ENCODE measurements around the gene LRRK1.

Gene LRRK1

GRCh38 chr15:101102746-101103145, 183.6 kb downstream of the LRRK1 start:
- H3K4me3 ChIP-seq (ENCODE audit: control insufficient read depth in 1 of 7, extremely low read depth in 1 of 7, insufficient read depth in 4 of 7, low read depth in 2 of 7, low read length in 6 of 7) = no peak overlapping the region
- H3K27me3 ChIP-seq (replicated peaks in 2 of 5; ENCODE audit: control insufficient read depth in 4 of 5, insufficient read depth in 5 of 5, low read length in 4 of 5) = no peaks in the 10 kb centered on the region
- 100% methylated on average over 1 of the region's 5 CpGs for WGBS (ENCODE audit: insufficient coverage)
- H3K36me3 ChIP-seq (ENCODE audit: control insufficient read depth in 4 of 4, insufficient read depth in 4 of 4, low read length in 3 of 4) = no peaks in the 10 kb centered on the region
- H3K27ac ChIP-seq (ENCODE audit: insufficient read depth in 1 of 2, low read depth in 1 of 2, low read length in 2 of 2, poor library complexity in 1 of 2, severe bottlenecking in 2 of 2) = no peak overlapping the region
- H3K9me3 ChIP-seq (ENCODE audit: control extremely low read depth in 1 of 5, control insufficient read depth in 4 of 5, insufficient read depth in 2 of 5, low read depth in 1 of 5, low read length in 4 of 5) = peaks cover 0 to 3% (median 0%) of the 10 kb centered on the region in 5 experiments
- peaks cover 0 to 2% (median 1%) of the 10 kb centered on the region in 4 experiments for H3K4me1 ChIP-seq (ENCODE audit: control extremely low read depth in 1 of 4, control insufficient read depth in 4 of 4, insufficient read depth in 4 of 4, low read length in 3 of 4)
- ChIA-PET POLR2A (no interaction called here), CTCF (interaction anchor here (1.0 to 3.4 kb wide), 6 partner anchors 10 to 47 kb away, joined by 3 to 14 read pairs (median 4); no protein-coding TSS in a partner anchor)
- no peak for DNase-seq

GRCh38 chr15:101103598-101103997, 184.4 kb downstream of the LRRK1 start:
- no peaks in the 10 kb centered on the region for H3K27me3 ChIP-seq (replicated peaks in 2 of 5; ENCODE audit: control insufficient read depth in 4 of 5, insufficient read depth in 5 of 5, low read length in 4 of 5)
- no peak overlapping the region for H3K27ac ChIP-seq (ENCODE audit: insufficient read depth in 1 of 2, low read depth in 1 of 2, low read length in 2 of 2, poor library complexity in 1 of 2, severe bottlenecking in 2 of 2)
- peaks cover 0 to 2% (median 1%) of the 10 kb centered on the region in 4 experiments for H3K4me1 ChIP-seq (ENCODE audit: control extremely low read depth in 1 of 4, control insufficient read depth in 4 of 4, insufficient read depth in 4 of 4, low read length in 3 of 4)
- 97% methylated on average over 5 of the region's 8 CpGs for WGBS (ENCODE audit: insufficient coverage)
- POLR2A ChIA-PET = no interaction called here
- H3K4me3 ChIP-seq (ENCODE audit: control insufficient read depth in 1 of 7, extremely low read depth in 1 of 7, insufficient read depth in 4 of 7, low read depth in 2 of 7, low read length in 6 of 7) = no peak overlapping the region
- no peaks in the 10 kb centered on the region for H3K36me3 ChIP-seq (ENCODE audit: control insufficient read depth in 4 of 4, insufficient read depth in 4 of 4, low read length in 3 of 4)
- DNase-seq = no peak
- CTCF ChIA-PET = interaction anchor here (0.7 to 2.5 kb wide), 7 partner anchors 9 to 87 kb away, joined by 3 to 9 read pairs (median 4); no protein-coding TSS in a partner anchor
- H3K9me3 ChIP-seq (ENCODE audit: control extremely low read depth in 1 of 5, control insufficient read depth in 4 of 5, insufficient read depth in 2 of 5, low read depth in 1 of 5, low read length in 4 of 5) = peaks cover 0 to 5% (median 0%) of the 10 kb centered on the region in 5 experiments

GRCh38 chr15:101104141-101104540, 185.0 kb downstream of the LRRK1 start:
- peaks cover 0 to 2% (median 1%) of the 10 kb centered on the region in 4 experiments for H3K4me1 ChIP-seq (ENCODE audit: control extremely low read depth in 1 of 4, control insufficient read depth in 4 of 4, insufficient read depth in 4 of 4, low read length in 3 of 4)
- H3K36me3 ChIP-seq (ENCODE audit: control insufficient read depth in 4 of 4, insufficient read depth in 4 of 4, low read length in 3 of 4) = no peaks in the 10 kb centered on the region
- H3K27me3 ChIP-seq (replicated peaks in 2 of 5; ENCODE audit: control insufficient read depth in 4 of 5, insufficient read depth in 5 of 5, low read length in 4 of 5) = no peaks in the 10 kb centered on the region
- 97% methylated on average over 9 of the region's 9 CpGs for WGBS (ENCODE audit: insufficient coverage)
- CTCF ChIA-PET = interaction anchor here (0.9 to 2.5 kb wide), 8 partner anchors 10 to 151 kb away, joined by 3 to 9 read pairs (median 4); no protein-coding TSS in a partner anchor
- H3K4me3 ChIP-seq (ENCODE audit: control insufficient read depth in 1 of 7, extremely low read depth in 1 of 7, insufficient read depth in 4 of 7, low read depth in 2 of 7, low read length in 6 of 7) = no peak overlapping the region
- H3K9me3 ChIP-seq (ENCODE audit: control extremely low read depth in 1 of 5, control insufficient read depth in 4 of 5, insufficient read depth in 2 of 5, low read depth in 1 of 5, low read length in 4 of 5) = peaks cover 0 to 5% (median 0%) of the 10 kb centered on the region in 5 experiments
- POLR2A ChIA-PET = no interaction called here
- no peak for DNase-seq
- no peak overlapping the region for H3K27ac ChIP-seq (ENCODE audit: insufficient read depth in 1 of 2, low read depth in 1 of 2, low read length in 2 of 2, poor library complexity in 1 of 2, severe bottlenecking in 2 of 2)

GRCh38 chr15:101105059-101105891, 186.1 kb downstream of the LRRK1 start:
- Histone ChIP-seq H3K27me3 (replicated peaks in 2 of 5; ENCODE audit: control insufficient read depth in 4 of 5, insufficient read depth in 5 of 5, low read length in 4 of 5) (no peaks in the 10 kb centered on the region), H3K9me3 (ENCODE audit: control extremely low read depth in 1 of 5, control insufficient read depth in 4 of 5, insufficient read depth in 2 of 5, low read depth in 1 of 5, low read length in 4 of 5) (peaks cover 0 to 5% (median 0%) of the 10 kb centered on the region in 5 experiments), H3K27ac (ENCODE audit: insufficient read depth in 1 of 2, low read depth in 1 of 2, low read length in 2 of 2, poor library complexity in 1 of 2, severe bottlenecking in 2 of 2) (no peak overlapping the region), H3K36me3 (ENCODE audit: control insufficient read depth in 4 of 4, insufficient read depth in 4 of 4, low read length in 3 of 4) (no peaks in the 10 kb centered on the region), H3K4me1 (ENCODE audit: control extremely low read depth in 1 of 4, control insufficient read depth in 4 of 4, insufficient read depth in 4 of 4, low read length in 3 of 4) (peaks cover 0 to 2% (median 1%) of the 10 kb centered on the region in 4 experiments), H3K4me3 (ENCODE audit: control insufficient read depth in 1 of 7, extremely low read depth in 1 of 7, insufficient read depth in 4 of 7, low read depth in 2 of 7, low read length in 6 of 7) (no peak overlapping the region)
- CTCF ChIA-PET = interaction anchor here (0.7 to 2.5 kb wide), 9 partner anchors 11 to 171 kb away, joined by 3 to 9 read pairs (median 4); no protein-coding TSS in a partner anchor
- POLR2A ChIA-PET = no interaction called here
- peak in 1 of 3 donors; percentile 29 for DNase-seq
- 100% methylated on average over 5 of the region's 7 CpGs for WGBS (ENCODE audit: insufficient coverage)

GRCh38 chr15:101107101-101107500, 187.9 kb downstream of the LRRK1 start:
- no peaks in the 10 kb centered on the region for H3K27me3 ChIP-seq (replicated peaks in 2 of 5; ENCODE audit: control insufficient read depth in 4 of 5, insufficient read depth in 5 of 5, low read length in 4 of 5)
- WGBS (ENCODE audit: insufficient coverage) = 98% methylated on average over 7 of the region's 7 CpGs
- H3K36me3 ChIP-seq (ENCODE audit: control insufficient read depth in 4 of 4, insufficient read depth in 4 of 4, low read length in 3 of 4) = no peaks in the 10 kb centered on the region
- no peak overlapping the region for H3K4me3 ChIP-seq (ENCODE audit: control insufficient read depth in 1 of 7, extremely low read depth in 1 of 7, insufficient read depth in 4 of 7, low read depth in 2 of 7, low read length in 6 of 7)
- peaks cover 0 to 2% (median 0%) of the 10 kb centered on the region in 5 experiments for H3K9me3 ChIP-seq (ENCODE audit: control extremely low read depth in 1 of 5, control insufficient read depth in 4 of 5, insufficient read depth in 2 of 5, low read depth in 1 of 5, low read length in 4 of 5)
- CTCF ChIA-PET = no interaction called here
- no peak for DNase-seq
- H3K4me1 ChIP-seq (ENCODE audit: control extremely low read depth in 1 of 4, control insufficient read depth in 4 of 4, insufficient read depth in 4 of 4, low read length in 3 of 4) = peaks cover 0 to 3% (median under 1%) of the 10 kb centered on the region in 4 experiments
- POLR2A ChIA-PET = no interaction called here
- no peak overlapping the region for H3K27ac ChIP-seq (ENCODE audit: insufficient read depth in 1 of 2, low read depth in 1 of 2, low read length in 2 of 2, poor library complexity in 1 of 2, severe bottlenecking in 2 of 2)

GRCh38 chr15:101107625-101108460, 188.7 kb downstream of the LRRK1 start:
- ChIA-PET CTCF (interaction anchor here (1.0 kb wide), 1 partner anchor 18 kb away, joined by 3 read pairs; no protein-coding TSS in a partner anchor), POLR2A (no interaction called here)
- 94% methylated on average over 2 of the region's 6 CpGs for WGBS (ENCODE audit: insufficient coverage)
- no peaks in the 10 kb centered on the region for H3K36me3 ChIP-seq (ENCODE audit: control insufficient read depth in 4 of 4, insufficient read depth in 4 of 4, low read length in 3 of 4)
- peaks cover 0 to 9% (median 2%) of the 10 kb centered on the region in 4 experiments for H3K4me1 ChIP-seq (ENCODE audit: control extremely low read depth in 1 of 4, control insufficient read depth in 4 of 4, insufficient read depth in 4 of 4, low read length in 3 of 4)
- H3K27me3 ChIP-seq (replicated peaks in 2 of 5; ENCODE audit: control insufficient read depth in 4 of 5, insufficient read depth in 5 of 5, low read length in 4 of 5) = no peaks in the 10 kb centered on the region
- no peak overlapping the region for H3K27ac ChIP-seq (ENCODE audit: insufficient read depth in 1 of 2, low read depth in 1 of 2, low read length in 2 of 2, poor library complexity in 1 of 2, severe bottlenecking in 2 of 2)
- H3K9me3 ChIP-seq (ENCODE audit: control extremely low read depth in 1 of 5, control insufficient read depth in 4 of 5, insufficient read depth in 2 of 5, low read depth in 1 of 5, low read length in 4 of 5) = peaks cover 0 to 2% (median 0%) of the 10 kb centered on the region in 5 experiments
- peak in 2 of 3 donors; percentile 56 to 62 for DNase-seq
- H3K4me3 ChIP-seq (ENCODE audit: control insufficient read depth in 1 of 7, extremely low read depth in 1 of 7, insufficient read depth in 4 of 7, low read depth in 2 of 7, low read length in 6 of 7) = no peak overlapping the region
